ENCODE measurements around the gene CC2D2A.

DNA sequence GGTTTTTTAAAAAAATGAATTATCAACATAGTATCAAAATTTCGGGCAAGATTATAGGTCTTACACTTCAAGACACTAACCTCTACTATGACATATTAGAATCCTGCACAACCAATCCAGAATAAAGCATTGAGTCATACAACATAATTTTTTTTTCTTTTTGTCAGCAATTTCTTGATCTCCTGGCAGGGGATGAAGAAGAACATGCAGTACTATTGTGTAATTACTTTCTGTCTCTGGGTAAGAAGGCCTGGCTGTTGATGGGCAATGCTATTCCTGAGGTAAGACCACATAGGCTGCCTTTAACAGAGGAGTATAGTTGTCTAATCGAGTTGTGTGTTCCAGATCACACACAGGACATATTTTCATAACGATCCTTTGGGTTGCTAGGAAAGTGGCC, 118.0 kb downstream of the CC2D2A start:
- no peak for TF ChIP-seq POLR2A (IDR thresholded peaks at IDR 0.05; ENCODE audit: low read length)
- no peak for TF ChIP-seq GATA1 (IDR thresholded peaks at IDR 0.05; ENCODE audit: low read depth, low read length)
